Stimulated activated CD4-positive, alpha-beta T cell treated with anti-CD3 and anti-CD28 coated beads, Interleukin-2, amount 100 ng/mL, for 4 hours (primary cell): ENCODE data around the gene OR2T3.
"Not testable (repeated sequence)": the region's sequence is repeated elsewhere in the genome, so short reads cannot be mapped to it uniquely, and the experiment has no call there.

Source experiments
- DNase-seq: peaks from one replicate; pipeline ENCODE4 v3.0.0-alpha.2; 2020; ENCODE audit warnings: low read depth

The OR2T3 gene

DNA sequence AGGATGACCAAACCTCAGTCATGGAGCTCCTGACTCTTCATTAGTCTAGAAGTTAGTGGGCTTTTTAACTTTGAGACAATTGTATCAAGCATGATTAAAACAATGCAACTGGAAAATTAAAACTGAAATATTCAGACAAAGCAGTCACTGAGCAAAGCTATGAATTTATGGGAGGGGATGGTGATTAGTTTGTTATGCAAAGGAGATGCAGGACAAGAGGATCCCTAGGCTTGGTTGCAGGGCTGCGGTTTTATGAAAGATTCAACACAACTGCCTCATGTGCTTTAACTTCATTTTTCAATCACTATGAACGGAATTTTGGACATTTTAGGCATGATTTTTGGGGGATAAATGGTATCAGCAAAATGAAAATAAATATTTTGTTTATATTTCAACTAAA is 1.0 kb upstream of the OR2T3 start:
- not testable (repeated sequence) for DNase-seq

DNA sequence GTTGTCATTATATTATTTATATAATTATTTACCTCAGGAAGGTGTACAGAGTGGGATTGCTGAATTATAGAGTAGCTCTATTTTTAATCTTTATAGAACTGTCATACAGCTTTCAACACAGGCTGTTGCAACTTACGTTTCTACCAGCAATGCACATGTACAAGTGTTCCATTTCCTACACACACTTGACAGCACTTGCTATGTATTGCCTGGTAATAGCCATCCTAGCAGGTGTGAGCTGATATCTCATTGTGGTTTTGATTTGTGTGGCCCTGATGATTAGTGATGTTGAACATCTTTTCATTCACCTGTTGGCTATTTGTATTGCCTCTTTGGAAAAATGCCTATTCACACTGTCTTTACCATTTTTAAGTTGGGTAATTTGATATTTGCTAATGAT is 2.5 kb downstream of the OR2T3 start:
- not testable (repeated sequence) for DNase-seq

DNA sequence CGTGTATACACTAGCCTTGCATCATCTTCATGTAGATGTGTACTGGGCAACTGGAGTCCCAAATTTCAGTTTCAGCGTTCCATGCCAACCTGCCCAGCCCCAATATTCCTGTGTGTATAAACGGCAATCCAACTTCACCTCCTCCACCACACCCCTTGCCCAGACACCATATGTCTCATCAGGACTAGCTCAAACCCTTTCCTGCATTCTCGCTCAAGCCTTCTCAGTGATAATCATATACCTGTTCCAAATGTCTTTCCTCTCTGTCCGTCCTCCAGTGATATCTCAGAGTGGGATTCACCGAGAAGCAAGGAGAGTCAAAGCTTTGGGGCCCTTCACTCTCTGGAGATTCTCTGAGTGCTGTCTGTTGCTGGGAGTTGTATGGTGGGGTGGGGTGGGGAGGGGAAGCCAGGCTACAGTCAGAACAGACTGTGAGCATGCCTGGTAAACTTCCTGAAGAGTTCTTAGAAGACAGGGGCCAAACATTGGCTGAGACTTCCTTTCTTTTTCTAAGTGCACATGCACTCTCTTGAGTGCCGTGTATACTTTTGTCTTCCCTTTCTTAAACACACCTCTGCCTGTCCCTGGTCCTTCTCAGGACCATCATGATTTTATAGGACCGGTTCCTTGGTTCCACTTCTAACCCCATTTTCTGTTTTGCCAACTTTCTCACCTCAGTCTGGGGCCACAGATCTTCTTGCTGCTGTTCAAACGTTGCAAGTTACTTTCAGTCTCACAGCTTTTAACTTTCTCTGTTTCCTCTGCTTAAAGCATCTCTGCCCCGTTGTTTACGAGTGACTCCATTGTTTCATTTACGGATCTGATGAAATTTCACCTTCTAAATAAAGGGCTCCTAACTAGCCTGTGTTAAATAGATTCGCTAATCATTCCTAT is 8.8 kb downstream of the OR2T3 start:
- DNase-seq = not testable (repeated sequence)

DNA sequence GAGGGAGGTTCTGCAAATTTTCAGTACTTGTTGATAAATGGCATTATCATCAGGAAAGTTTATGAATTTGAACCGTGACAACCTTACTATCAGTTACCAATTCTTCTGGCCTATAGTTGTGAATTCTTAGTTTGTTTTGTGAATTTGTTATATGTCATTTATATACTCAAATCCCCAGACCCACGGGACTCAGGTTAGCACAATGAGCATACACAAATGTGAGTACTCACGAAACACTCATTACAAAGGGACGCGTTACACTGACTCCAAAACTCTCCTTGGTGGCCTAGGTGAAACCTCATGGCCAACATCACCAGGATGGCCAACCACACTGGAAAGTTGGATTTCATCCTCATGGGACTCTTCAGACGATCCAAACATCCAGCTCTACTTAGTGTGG is 15.1 kb downstream of the OR2T3 start, which contains the start of gene OR2T5:
Gene OR2T5 (plus strand): TSS at position 301 of the 400 bp plus-strand sequence. CDS start 0 bp downstream, at position 301.
- not testable (repeated sequence) for DNase-seq

DNA sequence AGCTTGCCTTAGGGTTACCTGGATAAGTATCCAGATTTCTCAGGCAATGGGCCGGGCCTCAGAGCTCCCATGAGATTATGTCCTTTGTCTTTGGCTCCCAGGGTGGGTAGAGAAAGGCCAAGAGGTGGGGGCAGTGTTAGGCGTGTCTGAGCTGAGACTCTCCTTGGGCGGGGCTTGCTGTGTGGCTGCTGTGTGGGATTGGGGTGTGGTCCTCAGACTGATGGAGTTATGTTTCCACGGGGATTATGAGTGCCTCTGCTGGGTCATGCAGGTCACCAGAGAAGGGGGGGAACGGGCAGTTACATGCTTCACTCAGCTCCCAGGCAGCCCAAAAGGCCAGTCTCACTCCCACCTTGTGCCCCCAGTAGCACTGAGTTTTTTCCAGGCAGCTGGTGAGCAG is 23.5 kb downstream of the OR2T3 start:
- not testable (repeated sequence) for DNase-seq

DNA sequence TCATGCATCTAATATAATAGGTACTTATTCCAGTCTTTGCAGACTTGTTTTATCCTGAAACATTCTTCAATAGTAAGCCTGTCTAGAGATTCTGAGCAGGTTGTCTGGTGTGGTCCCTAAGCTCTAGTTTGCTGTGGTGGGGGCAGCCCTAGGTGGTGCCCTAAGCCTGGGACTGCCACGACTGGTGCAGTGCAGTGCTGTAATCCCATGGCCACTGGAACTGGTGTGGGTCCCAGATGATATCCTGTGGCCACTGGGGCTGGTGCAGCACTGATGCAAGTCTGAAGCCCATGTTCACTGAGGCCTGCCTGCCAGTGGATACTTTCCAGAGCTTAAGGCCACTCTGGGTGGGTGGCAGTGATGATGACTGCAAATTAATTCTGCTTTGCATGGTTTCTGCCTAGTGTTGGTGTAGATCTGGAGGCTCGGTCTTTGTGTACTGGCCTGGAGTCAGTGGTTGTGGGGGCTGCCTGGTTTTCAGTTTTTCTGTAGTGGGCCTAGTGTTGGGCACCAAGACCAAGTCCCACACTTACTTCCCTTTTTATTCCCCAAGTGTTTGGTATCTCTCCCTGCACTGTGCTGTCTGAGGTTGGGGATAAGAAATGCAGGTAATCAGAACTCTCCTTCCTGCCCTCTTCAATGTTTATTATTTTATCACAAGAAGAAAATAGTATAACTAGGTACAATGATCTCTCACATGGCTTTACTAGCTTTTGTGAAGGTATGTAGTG is 27.3 kb downstream of the OR2T3 start:
- not testable (repeated sequence) for DNase-seq

DNA sequence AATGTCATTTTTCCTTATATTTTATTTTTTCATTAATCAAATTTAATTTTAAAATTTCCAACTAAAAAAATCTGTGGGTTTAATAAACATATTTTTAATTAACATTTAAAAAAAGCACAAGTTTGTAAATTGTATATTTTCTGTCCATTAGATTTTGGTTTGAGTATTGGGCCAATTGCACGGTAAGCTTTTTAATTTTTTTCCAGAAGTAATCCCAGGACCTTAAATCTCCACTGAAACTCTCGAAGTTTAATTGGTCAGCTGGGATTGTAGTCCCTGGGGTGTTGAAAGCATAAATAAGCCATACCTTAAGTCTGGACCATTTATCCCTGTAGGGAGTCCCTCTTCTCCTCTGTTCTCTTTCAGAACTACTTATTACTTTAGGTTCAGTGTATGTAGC is 34.6 kb downstream of the OR2T3 start, which contains the start of gene OR2G6:
Gene OR2G6 (plus strand): TSS at position 301 of the 400 bp plus-strand sequence. CDS start 13,574 bp downstream, outside the sequence.
- not testable (repeated sequence) for DNase-seq

DNA sequence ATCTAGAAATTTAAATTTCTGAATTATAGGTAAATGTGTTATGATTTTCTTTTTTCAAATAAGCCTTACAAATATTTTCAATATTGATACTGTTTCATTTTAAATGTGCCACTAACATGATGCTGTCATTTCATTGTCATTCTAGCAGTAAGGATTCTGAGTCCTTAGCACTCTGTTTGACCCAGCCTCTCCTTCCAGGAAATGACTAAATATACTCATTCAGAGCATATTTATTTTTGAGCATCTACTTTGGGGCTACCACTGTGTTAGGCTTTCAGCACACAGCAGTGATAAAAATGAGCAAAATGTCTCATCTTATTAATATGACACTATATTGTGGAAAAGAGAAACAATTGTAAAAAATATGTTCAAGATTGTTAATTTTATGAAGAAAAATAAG is 37.1 kb downstream of the OR2T3 start:
- not testable (repeated sequence) for DNase-seq

DNA sequence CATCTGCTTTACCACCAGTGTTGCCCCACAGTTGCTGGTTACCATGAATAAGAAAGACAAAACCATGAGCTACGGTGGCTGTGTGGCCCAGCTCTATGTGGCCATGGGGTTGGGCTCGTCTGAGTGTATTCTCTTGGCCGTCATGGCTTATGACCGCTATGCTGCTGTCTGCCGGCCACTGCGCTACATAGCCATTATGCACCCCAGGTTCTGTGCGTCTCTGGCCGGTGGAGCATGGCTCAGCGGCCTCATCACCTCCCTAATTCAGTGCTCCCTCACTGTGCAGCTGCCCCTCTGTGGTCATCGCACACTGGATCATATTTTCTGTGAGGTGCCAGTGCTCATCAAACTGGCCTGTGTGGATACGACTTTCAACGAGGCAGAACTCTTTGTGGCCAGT is 48.7 kb downstream of the OR2T3 start:
- DNase-seq = no peak
